H1 (cell line): ENCODE results near the gene ZBTB20. TPM values are rescaled to one million over a fixed set of nuclear protein-coding genes. Genes with fewer than 3 reads are reported as not detected.

Experiments
- CTCF ChIA-PET: fragments of 300-600 bp; sonication (Branson Sonifier 250); formaldehyde crosslinking; loops from one replicate; lab custom pipeline; 2021; ENCODE audit not compliant: partially characterized antibody; lab: Charles Lee
- POLR2A ChIA-PET: fragments of 300-600 bp; sonication (Branson Sonifier 250); formaldehyde crosslinking; loops from one replicate; lab custom pipeline; 2021; ENCODE audit warnings: inconsistent platforms; ENCODE audit not compliant: partially characterized antibody; lab: Charles Lee
- DNase-seq, 2 experiments: peaks; one replicate each; pipeline versions ENCODE4 v3.0.0 to v3.0.0-alpha.2; 2010 to 2022; ENCODE audit warnings: low spot score in 2 of 2, low read depth in 1 of 2, mixed read lengths in 1 of 2
- FAIRE-seq: peaks from 2 replicates; lab custom pipeline; 2011; peaks lifted over from hg19 to GRCh38; lab: Jason Lieb, UNC
- H2AFZ ChIP-seq: 2 replicates; pipeline ENCODE4 v1.8.1; 2012; ENCODE audit warnings: low read length, inconsistent platforms
- H2AK5ac ChIP-seq: 2 replicates; pipeline ENCODE4 v1.6.1; 2013; ENCODE audit warnings: low read depth, low read length
- H2BK120ac ChIP-seq: replicated peaks from 2 replicates; pipeline ENCODE3; 2013; ENCODE audit warnings: low read depth, low read length, inconsistent platforms
- H2BK12ac ChIP-seq: 2 replicates; pipeline ENCODE4 v1.6.1; 2013; ENCODE audit warnings: low read depth, low read length
- H2BK15ac ChIP-seq: 2 replicates; pipeline ENCODE4 v1.6.1; 2013; ENCODE audit warnings: low read length
- H2BK20ac ChIP-seq: 2 replicates; pipeline ENCODE4 v1.6.1; 2013; ENCODE audit warnings: low read length
- H2BK5ac ChIP-seq: 2 replicates; pipeline ENCODE4 v1.6.1; 2013; ENCODE audit warnings: low read depth, low read length
- H3K14ac ChIP-seq: 2 replicates; pipeline ENCODE4 v1.6.1; 2013; ENCODE audit warnings: inconsistent platforms; ENCODE audit not compliant: insufficient read length
- H3K18ac ChIP-seq: 2 replicates; pipeline ENCODE4 v1.6.1; 2013; ENCODE audit warnings: low read length; ENCODE audit errors: extremely low read depth
- H3K23ac ChIP-seq: 2 replicates; pipeline ENCODE4 v1.6.1; 2013; ENCODE audit warnings: inconsistent platforms; ENCODE audit not compliant: insufficient read length
- H3K23me2 ChIP-seq: 2 replicates; pipeline ENCODE4 v1.6.1; 2013; ENCODE audit warnings: low read depth, low read length
- H3K27ac ChIP-seq: 2 replicates; pipeline ENCODE4 v1.6.1; 2011; ENCODE audit warnings: low read depth, low read length, inconsistent platforms
- H3K27me3 ChIP-seq, 4 experiments: replicated peaks in 1 of 4; 1 replicate in 1 of 4; 2 replicates in 3 of 4; pipeline versions ENCODE4 v1.6.1 to v1.8.1; 2011 to 2013; ENCODE audit warnings: low read length in 3 of 4, mild to moderate bottlenecking in 3 of 4, inconsistent platforms in 2 of 4, mixed read lengths in 2 of 4, moderate library complexity in 1 of 4; ENCODE audit not compliant: control insufficient read depth in 3 of 4, insufficient read depth in 3 of 4; ENCODE audit errors: extremely low read depth in 1 of 4
- H3K36me3 ChIP-seq, 4 experiments: 2 replicates each; pipeline versions ENCODE4 v1.6.1 to v1.8.1; 2011 to 2013; ENCODE audit warnings: mild to moderate bottlenecking in 4 of 4, low read length in 3 of 4, moderate library complexity in 2 of 4, control low read depth in 1 of 4, inconsistent platforms in 1 of 4; ENCODE audit not compliant: insufficient read depth in 4 of 4, control insufficient read depth in 2 of 4
- H3K4ac ChIP-seq: replicated peaks from 2 replicates; pipeline ENCODE3; 2013; ENCODE audit warnings: low read length, low read depth, mixed read lengths, inconsistent platforms; ENCODE audit not compliant: insufficient read length
- H3K4me1 ChIP-seq, 4 experiments: replicated peaks in 1 of 4; 1 replicate in 1 of 4; 2 replicates in 3 of 4; pipeline versions ENCODE4 v1.6.1 to v1.8.1; 2011 to 2013; ENCODE audit warnings: low read length in 3 of 4, inconsistent platforms in 2 of 4, mixed read lengths in 1 of 4; ENCODE audit not compliant: insufficient read depth in 4 of 4, control insufficient read depth in 3 of 4
- H3K4me2 ChIP-seq, 2 experiments: 2 replicates each; pipeline versions ENCODE4 v1.6.1 to v1.8.1; 2011 to 2013; ENCODE audit warnings: low read depth in 2 of 2, low read length in 2 of 2, control low read depth in 1 of 2, inconsistent platforms in 1 of 2, mild to moderate bottlenecking in 1 of 2; ENCODE audit not compliant: insufficient read depth in 1 of 2
- H3K4me3 ChIP-seq, 4 experiments: fragments of 200-600, 300-600 bp in 1 of 4; sonication (generic), shearing (Covaris generic), sonication (Bioruptor Twin) in 1 of 4; 2 replicates each; pipeline versions ENCODE4 v1.5.1 to v1.8.1; 2011 to 2016; ENCODE audit warnings: low read length in 4 of 4, low read depth in 3 of 4, control low read depth in 2 of 4, inconsistent platforms in 2 of 4, mild to moderate bottlenecking in 2 of 4, mixed read lengths in 1 of 4, moderate library complexity in 1 of 4; ENCODE audit not compliant: insufficient read depth in 2 of 4; ENCODE audit errors: extremely low read depth in 1 of 4
- H3K56ac ChIP-seq: replicated peaks from 2 replicates; pipeline ENCODE3; 2013; ENCODE audit warnings: low read depth, mild to moderate bottlenecking, mixed read lengths, low read length, inconsistent platforms; ENCODE audit not compliant: insufficient read length
- H3K79me1 ChIP-seq: 2 replicates; pipeline ENCODE4 v1.6.1; 2013; ENCODE audit warnings: low read depth, low read length, control low read depth
- H3K79me2 ChIP-seq, 2 experiments: 2 replicates each; pipeline versions ENCODE4 v1.6.1 to v1.8.1; 2012 to 2013; ENCODE audit warnings: low read length in 2 of 2, mild to moderate bottlenecking in 2 of 2, inconsistent platforms in 1 of 2; ENCODE audit not compliant: insufficient read depth in 2 of 2, control insufficient read depth in 1 of 2
- H3K9ac ChIP-seq, 4 experiments: replicated peaks in 1 of 4; 1 replicate in 1 of 4; 2 replicates in 3 of 4; pipeline versions ENCODE4 v1.6.1 to v1.8.1; 2011 to 2013; ENCODE audit warnings: low read depth in 3 of 4, low read length in 3 of 4, control low read depth in 2 of 4, mild to moderate bottlenecking in 2 of 4, moderate library complexity in 2 of 4, inconsistent platforms in 1 of 4; ENCODE audit errors: extremely low read depth in 1 of 4
- H3K9me3 ChIP-seq, 2 experiments: 2 replicates each; pipeline versions ENCODE4 v1.6.1 to v1.8.1; 2012 to 2013; ENCODE audit warnings: mild to moderate bottlenecking in 2 of 2, moderate library complexity in 2 of 2, control low read depth in 1 of 2, inconsistent platforms in 1 of 2, low read depth in 1 of 2, low read length in 1 of 2, mixed read lengths in 1 of 2; ENCODE audit not compliant: insufficient read depth in 2 of 2
- H4K20me1 ChIP-seq, 2 experiments: replicated peaks in 1 of 2; 2 replicates each; pipeline versions ENCODE3 to v1.8.1; 2011 to 2013; ENCODE audit warnings: inconsistent platforms in 2 of 2, low read length in 2 of 2, mild to moderate bottlenecking in 1 of 2; ENCODE audit not compliant: insufficient read depth in 2 of 2, control insufficient read depth in 1 of 2
- H4K5ac ChIP-seq: 2 replicates; pipeline ENCODE4 v1.6.1; 2013; ENCODE audit warnings: low read length, low read depth, mixed read lengths, inconsistent platforms; ENCODE audit not compliant: insufficient read length
- H4K8ac ChIP-seq: 2 replicates; pipeline ENCODE4 v1.8.0; 2013; ENCODE audit warnings: mild to moderate bottlenecking, moderate library complexity, low read length, inconsistent platforms; ENCODE audit not compliant: insufficient read depth; ENCODE audit errors: extremely low read depth
- H4K91ac ChIP-seq: replicated peaks from 2 replicates; pipeline ENCODE3; 2013; ENCODE audit warnings: low read length, mixed read lengths, inconsistent platforms; ENCODE audit not compliant: insufficient read length
- CTCF ChIP-seq, 3 experiments: IDR thresholded peaks; 1 replicate in 2 of 3; 2 replicates in 1 of 3; pipeline versions ENCODE4 v1.5.1 to v1.6.1; 2011; ENCODE audit warnings: low read length in 3 of 3, mild to moderate bottlenecking in 3 of 3, inconsistent platforms in 2 of 3, low read depth in 1 of 3, moderate library complexity in 1 of 3; ENCODE audit not compliant: insufficient read depth in 1 of 3; ENCODE audit errors: control extremely low read depth in 1 of 3
- RFX5 ChIP-seq: IDR thresholded peaks from 2 replicates; pipeline ENCODE4 v1.6.1; 2011; ENCODE audit warnings: low read depth, low read length, improper control_type of control experiment, borderline replicate concordance
- RNF2 ChIP-seq: fragments of 200-900, 300-1000 bp; sonication (generic); IDR thresholded peaks from 2 replicates; pipeline ENCODE4 v1.7.1; 2016; ENCODE audit warnings: borderline replicate concordance, low read depth, mild to moderate bottlenecking, antibody characterized with exemption, low read length; ENCODE audit not compliant: poor library complexity, severe bottlenecking; ENCODE audit errors: missing control alignments
- SIRT6 ChIP-seq: IDR thresholded peaks from one replicate; pipeline ENCODE4 v1.7.1; 2012; ENCODE audit warnings: low read length, inconsistent platforms
- ZNF274 ChIP-seq: IDR thresholded peaks from 2 replicates; pipeline ENCODE4 v1.7.0; 2012; ENCODE audit warnings: low read length, borderline replicate concordance; ENCODE audit errors: extremely low read depth
- WGBS, 2 experiments: shearing (Covaris generic) in 1 of 2; methylation state at CpG; one replicate each; pipeline versions ENCODE4 v1.1.6 to v1.1.7; 2013 to 2015; ENCODE audit warnings: low lambda C conversion rate in 2 of 2, mixed read lengths in 2 of 2, inconsistent platforms in 1 of 2, low coverage in 1 of 2, missing lambda C conversion rate in 1 of 2; ENCODE audit not compliant: insufficient replicate concordance in 2 of 2, insufficient coverage in 1 of 2, insufficient read length in 1 of 2; ENCODE audit errors: extremely low coverage in 1 of 2, missing lambda C conversion rate in 1 of 2; 5-methylcytosine and 5-hydroxymethylcytosine counted together
- polyA plus RNA-seq, 7 experiments: library from polyadenylated mRNA; depleted of rRNA in 3 of 7; stranded (reverse) in 5 of 7; unstranded in 2 of 7; fragments of >200 nt in 5 of 7; fragments of 200-250 nt in 2 of 7; gene quantifications; 1 replicate in 5 of 7; 2 replicates in 1 of 7; 4 replicates in 1 of 7; pipeline versions ENCODE4 v1.2.1 to v1.2.3, GENCODE V29; 2011 to 2013; ENCODE audit warnings: missing spikeins in 2 of 7, mixed read lengths in 2 of 7
- total RNA-seq: library from RNA; stranded (reverse); fragmentation: NEBNext Ultra II Directional; extraction: Animal tissue kit (Norgen Biotek cat#: 25700); gene quantifications from 2 replicates; pipeline ENCODE4 v1.2.1, GENCODE V29; 2021

The ZBTB20 gene
- total and polyA plus RNA-seq, 2 of the 8 experiments (the other 6 are each of a cell fraction or from before 2014, with no cell fraction given) = 0.35 to 1.3 TPM

- no peak overlapping the region for H3K9ac ChIP-seq
- H4K8ac ChIP-seq = no peak overlapping the region
- no peak overlapping the region for H3K4me2 ChIP-seq
- H3K79me1 ChIP-seq = no peaks in the 10 kb centered on the region
- H3K4me3 ChIP-seq = no peak overlapping the region
- ChIA-PET CTCF (no interaction called here), POLR2A (no interaction called here)
- no peak overlapping the region for H2AFZ ChIP-seq
- FAIRE-seq (no peak), DNase-seq (no peak)
- H3K4ac ChIP-seq = no peak overlapping the region
- no peak overlapping the region for H2BK120ac ChIP-seq
- H4K20me1 ChIP-seq = no peaks in the 10 kb centered on the region
- no peak overlapping the region for H3K56ac ChIP-seq
- 95% methylated on average over 5 of the region's 5 CpGs; no CpG with 5 or more reads in 1 of the 2 experiments for WGBS, 2 experiments
- no peak overlapping the region for H4K91ac ChIP-seq
- H3K27me3 ChIP-seq = no peaks in the 10 kb centered on the region
- H2BK5ac ChIP-seq = no peak overlapping the region
- no peaks in the 10 kb centered on the region for H3K4me1 ChIP-seq
- no peak overlapping the region for H2AK5ac ChIP-seq
- no peak overlapping the region for H3K27ac ChIP-seq
- H3K79me2 ChIP-seq = no peaks in the 10 kb centered on the region
- H2BK12ac ChIP-seq = no peak overlapping the region
- no peak overlapping the region for H3K18ac ChIP-seq
- no peak overlapping the region for H3K14ac ChIP-seq
- no peaks in the 10 kb centered on the region; the same call in 1 of the 2 replicates for H3K23me2 ChIP-seq
- H2BK15ac ChIP-seq = no peak overlapping the region
- H3K9me3 ChIP-seq = no peaks in the 10 kb centered on the region
- H3K36me3 ChIP-seq = no peaks in the 10 kb centered on the region
- H3K23ac ChIP-seq = no peak overlapping the region
- no peak overlapping the region for H4K5ac ChIP-seq
- no peak overlapping the region for H2BK20ac ChIP-seq
- TF ChIP-seq RNF2 (no peak), SIRT6 (no peak), RFX5 (no peak), ZNF274 (no peak), CTCF (IDR thresholded peaks at IDR 0.05; ENCODE audit: control extremely low read depth in 1 of 3, insufficient read depth in 1 of 3, low read depth in 1 of 3, low read length in 3 of 3) (no peak)
Observed at GRCh38 chr3:114308830-114309229, 838.3 kb downstream of the ZBTB20 start.
